Activated naive CD8-positive, alpha-beta T cell (primary cell): ENCODE results near the gene SLC5A8.
"Not testable (repeated sequence)": the region's sequence is repeated elsewhere in the genome, so short reads cannot be mapped to it uniquely, and the experiment has no call there.

Experiments used
- H3K27ac Mint-ChIP-seq: one replicate; pipeline ENCODE4 v1.8.0; 2021; ENCODE audit warnings: mixed read lengths
- H3K27me3 Mint-ChIP-seq: one replicate; pipeline ENCODE4 v1.8.0; 2021; ENCODE audit warnings: mixed read lengths
- H3K36me3 Mint-ChIP-seq: one replicate; pipeline ENCODE4 v1.8.0; 2021; ENCODE audit warnings: mixed read lengths
- H3K4me1 Mint-ChIP-seq: one replicate; pipeline ENCODE4 v1.8.0; 2021; ENCODE audit warnings: low read depth, mixed read lengths
- H3K4me3 Mint-ChIP-seq: one replicate; pipeline ENCODE4 v1.8.0; 2021; ENCODE audit warnings: mild to moderate bottlenecking, mixed read lengths
- H3K9me3 Mint-ChIP-seq: one replicate; pipeline ENCODE4 v1.8.0; 2021; ENCODE audit warnings: low read depth, mixed read lengths

The SLC5A8 gene

DNA sequence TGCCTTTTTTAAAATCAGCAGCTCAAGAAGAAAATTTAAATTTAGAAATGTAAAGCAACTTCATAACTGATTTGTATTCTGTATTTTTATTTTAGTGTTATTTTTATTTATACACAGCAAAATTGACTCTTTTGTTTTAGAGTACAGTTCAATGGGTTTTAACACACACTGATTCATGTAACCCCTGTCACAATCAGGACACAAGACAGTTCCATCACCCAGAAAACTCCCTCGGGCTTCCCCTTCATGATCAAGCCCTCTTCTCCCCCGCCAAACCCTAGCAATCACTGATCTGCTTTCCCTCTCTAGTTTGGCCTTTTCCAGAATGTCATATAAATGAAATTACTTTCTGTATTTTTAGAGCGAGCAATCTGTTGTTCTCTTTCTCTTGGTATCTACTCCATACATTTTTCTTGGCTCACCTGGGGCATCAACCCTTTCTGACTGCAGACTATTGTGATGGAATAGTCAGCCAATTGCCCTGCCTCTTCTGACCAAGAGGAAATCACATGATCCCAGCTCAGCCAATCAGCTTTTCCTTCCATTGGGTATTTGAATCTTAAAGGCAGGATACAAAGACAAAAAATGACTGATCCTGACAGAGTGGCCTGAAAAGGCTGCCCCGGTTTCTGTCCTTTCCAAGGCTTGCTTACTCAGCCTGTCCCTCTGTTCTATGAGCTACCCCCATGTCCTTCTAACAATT lies 5.3 kb downstream of the SLC5A8 start:
- Mint-ChIP-seq H3K27ac (no peak overlapping the region), H3K4me3 (no peak overlapping the region), H3K36me3 (no peaks in the 10 kb centered on the region), H3K4me1 (no peaks in the 10 kb centered on the region), H3K27me3 (peaks cover 15% of the 10 kb centered on the region), H3K9me3 (no peaks in the 10 kb centered on the region)

DNA sequence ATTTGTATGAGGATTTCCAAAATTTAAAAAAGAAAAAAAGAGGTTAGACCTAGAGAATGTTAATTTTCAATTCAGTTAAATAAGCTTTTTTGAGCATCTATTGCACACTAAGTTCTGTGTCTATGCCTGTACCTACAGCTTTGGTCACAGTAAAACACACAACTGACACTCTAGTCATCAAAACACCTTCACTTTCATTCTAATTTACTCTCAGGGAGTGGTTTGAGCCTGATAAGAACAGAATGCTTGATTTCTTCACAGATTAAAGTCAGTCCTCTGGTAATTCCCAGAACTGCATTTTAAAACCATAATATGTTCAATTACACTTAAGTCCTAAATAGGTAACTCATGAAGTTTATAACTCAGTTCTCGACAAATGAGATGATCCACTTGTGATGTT lies 9.2 kb downstream of the SLC5A8 start:
- Mint-ChIP-seq H3K4me3 (no peak overlapping the region), H3K36me3 (no peaks in the 10 kb centered on the region), H3K27ac (no peak overlapping the region), H3K4me1 (no peaks in the 10 kb centered on the region), H3K9me3 (no peaks in the 10 kb centered on the region), H3K27me3 (peaks cover 2% of the 10 kb centered on the region)

DNA sequence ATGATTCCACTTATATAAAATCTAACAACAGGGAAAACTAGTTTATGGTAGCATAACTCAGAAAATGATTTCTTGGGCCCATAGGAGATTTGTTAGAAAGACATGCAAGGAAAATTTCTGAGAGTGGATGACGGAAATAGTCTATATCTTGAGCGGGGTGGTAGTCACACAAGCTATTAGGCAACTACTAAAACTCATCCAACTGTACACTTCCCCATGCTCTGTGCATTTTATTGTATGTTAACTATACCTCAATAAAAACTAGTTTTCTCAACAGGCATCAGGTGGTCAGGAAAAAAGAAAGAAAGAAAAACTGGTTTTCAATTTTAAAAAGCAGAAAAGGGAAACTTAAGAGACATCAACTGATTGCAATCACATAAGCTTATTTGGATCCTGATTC lies 9.9 kb downstream of the SLC5A8 start:
- no peak overlapping the region for H3K27ac Mint-ChIP-seq
- no peaks in the 10 kb centered on the region for H3K4me1 Mint-ChIP-seq
- no peaks in the 10 kb centered on the region for H3K36me3 Mint-ChIP-seq
- H3K27me3 Mint-ChIP-seq: peaks cover 4% of the 10 kb centered on the region
- H3K4me3 Mint-ChIP-seq: no peak overlapping the region
- H3K9me3 Mint-ChIP-seq: no peaks in the 10 kb centered on the region

DNA sequence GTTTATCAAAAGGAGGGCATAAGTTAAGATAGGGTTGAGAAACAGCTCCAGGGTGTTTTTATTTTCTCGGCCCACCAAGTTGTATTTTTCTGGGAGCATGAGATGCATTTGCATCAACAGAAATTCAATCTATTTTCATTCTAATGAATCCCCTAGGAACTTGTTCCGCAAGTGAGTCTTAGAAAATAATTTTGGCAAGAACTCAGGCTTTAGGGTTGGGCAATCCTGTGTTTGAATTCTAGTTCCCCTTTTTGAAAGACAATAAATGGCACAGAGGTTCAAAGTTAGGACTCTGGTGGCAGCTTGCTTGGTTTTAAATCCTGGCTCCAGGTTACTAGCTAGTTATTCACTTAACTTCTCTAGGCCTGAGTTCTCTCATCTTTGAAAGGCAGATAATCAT lies 23.7 kb downstream of the SLC5A8 start:
- H3K9me3 Mint-ChIP-seq: no peaks in the 10 kb centered on the region
- H3K36me3 Mint-ChIP-seq: no peaks in the 10 kb centered on the region
- H3K27me3 Mint-ChIP-seq: peaks cover 4% of the 10 kb centered on the region
- no peak overlapping the region for H3K4me3 Mint-ChIP-seq
- no peak overlapping the region for H3K27ac Mint-ChIP-seq
- no peaks in the 10 kb centered on the region for H3K4me1 Mint-ChIP-seq

DNA sequence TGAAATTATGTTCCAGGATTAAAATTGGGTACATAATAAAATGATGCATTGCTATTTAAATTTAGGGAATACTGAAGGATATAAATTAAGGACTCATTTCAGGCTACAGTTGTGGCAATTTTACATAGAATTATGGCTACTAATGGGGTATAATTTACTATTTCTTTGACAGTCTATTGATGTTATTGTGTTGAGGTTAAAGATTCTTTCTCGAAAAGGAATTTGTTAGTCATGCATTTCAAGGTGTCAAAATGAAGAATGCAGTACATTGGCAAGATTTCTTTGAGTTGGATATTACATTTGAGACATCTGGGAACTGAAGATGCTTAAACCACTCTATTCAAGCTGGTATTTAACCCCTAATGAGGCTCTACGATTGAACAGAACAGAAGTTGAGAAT lies 28.3 kb downstream of the SLC5A8 start:
- Mint-ChIP-seq H3K4me3 (no peak overlapping the region), H3K27me3 (peaks cover 2% of the 10 kb centered on the region), H3K27ac (no peak overlapping the region), H3K4me1 (no peaks in the 10 kb centered on the region), H3K9me3 (no peaks in the 10 kb centered on the region), H3K36me3 (no peaks in the 10 kb centered on the region)

DNA sequence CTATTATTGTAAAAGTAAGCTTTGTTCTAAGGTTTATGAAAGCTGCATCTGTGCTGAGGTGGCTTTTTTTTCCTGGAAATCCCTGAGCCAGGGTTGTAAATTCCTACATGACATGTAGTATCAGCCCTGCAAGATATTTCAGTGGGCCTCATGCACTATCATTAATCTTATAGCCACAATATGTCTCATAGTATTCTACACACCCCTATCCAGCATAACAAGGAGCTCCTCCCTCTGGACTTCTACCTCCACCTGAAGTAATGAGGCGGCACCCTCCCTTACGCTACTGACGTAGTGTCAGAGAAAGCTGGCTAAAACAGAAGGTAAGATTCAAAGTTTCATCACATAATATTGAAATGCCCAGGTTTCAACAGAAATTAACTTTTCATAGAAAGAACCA lies 35.5 kb downstream of the SLC5A8 start:
- Mint-ChIP-seq H3K4me3 (no peak overlapping the region), H3K9me3 (peaks cover 4% of the 10 kb centered on the region), H3K27ac (no peak overlapping the region), H3K27me3 (peaks cover 3% of the 10 kb centered on the region), H3K4me1 (no peaks in the 10 kb centered on the region), H3K36me3 (no peaks in the 10 kb centered on the region)

DNA sequence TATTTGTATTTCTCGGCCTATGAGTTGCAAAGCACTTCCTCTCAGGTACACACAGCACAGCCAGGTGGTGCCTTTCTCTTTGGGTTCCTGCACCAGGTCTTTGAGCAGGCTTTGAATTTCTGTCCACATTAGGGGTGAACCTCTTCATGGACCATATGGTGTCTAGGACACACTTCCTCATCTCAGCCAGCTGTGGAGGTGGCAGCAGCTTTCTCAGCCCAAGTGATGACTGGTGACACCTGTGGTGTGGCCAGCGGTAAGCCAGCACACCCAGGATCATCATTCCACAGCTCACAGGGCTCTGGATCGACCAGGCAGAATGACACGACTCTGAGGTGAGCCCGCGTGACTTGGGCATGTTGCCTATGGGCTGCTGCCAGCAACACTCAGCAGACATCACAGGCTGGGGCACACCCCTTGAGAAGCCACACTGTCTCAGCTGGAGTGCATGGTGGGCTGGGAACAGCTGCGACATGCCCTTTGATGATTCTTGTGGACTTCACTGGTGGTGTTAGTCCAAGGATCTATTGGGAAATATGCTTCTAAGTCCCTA lies 36.8 kb downstream of the SLC5A8 start:
- Mint-ChIP-seq H3K4me1 (no peaks in the 10 kb centered on the region), H3K27me3 (peaks cover 3% of the 10 kb centered on the region), H3K4me3 (no peak overlapping the region), H3K27ac (no peak overlapping the region), H3K9me3 (peaks cover 4% of the 10 kb centered on the region), H3K36me3 (no peaks in the 10 kb centered on the region)

DNA sequence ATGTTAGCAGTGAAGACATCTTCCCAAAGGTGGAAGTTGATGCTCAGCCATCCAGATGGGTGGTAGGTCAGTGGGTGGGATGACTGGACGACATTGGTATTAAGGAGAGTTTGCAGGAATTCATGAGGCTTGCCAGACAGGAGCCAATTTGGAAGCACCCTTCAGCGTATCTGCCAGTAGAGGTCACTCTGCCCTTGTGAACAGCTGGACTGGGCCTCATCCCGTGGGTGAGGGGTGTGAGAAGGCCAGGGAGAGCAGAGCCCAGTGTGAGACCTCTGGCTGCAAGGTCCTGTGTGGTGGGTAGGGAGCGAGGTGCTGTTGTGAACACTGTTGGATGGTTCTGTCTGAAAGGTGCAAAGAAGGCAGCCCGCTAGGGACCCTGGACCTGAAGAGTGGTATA lies 37.7 kb downstream of the SLC5A8 start:
- Mint-ChIP-seq H3K4me1 (no peaks in the 10 kb centered on the region), H3K36me3 (no peaks in the 10 kb centered on the region), H3K27me3 (peaks cover 3% of the 10 kb centered on the region), H3K9me3 (peaks cover 4% of the 10 kb centered on the region), H3K27ac (no peak overlapping the region), H3K4me3 (no peak overlapping the region)

DNA sequence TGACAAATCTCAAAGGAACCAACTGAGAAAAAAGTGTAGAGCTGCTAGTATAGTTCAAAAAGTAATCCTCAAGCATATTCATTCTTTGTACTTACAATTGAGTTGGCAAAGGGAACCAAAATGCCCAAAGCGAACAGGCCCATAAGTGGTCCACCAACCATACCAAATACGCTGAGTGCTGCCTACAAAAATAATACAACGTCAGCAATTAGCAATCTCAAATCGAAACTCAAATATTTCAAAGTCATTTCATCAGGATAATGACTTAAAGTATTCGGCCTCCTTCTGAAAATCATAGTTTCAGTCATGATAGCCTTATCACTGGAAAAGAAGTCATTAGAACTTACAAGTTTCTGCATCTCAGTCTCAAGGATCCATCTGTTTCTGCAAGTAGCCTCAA lies 42.0 kb downstream of the SLC5A8 start:
- no peaks in the 10 kb centered on the region for H3K9me3 Mint-ChIP-seq
- peaks cover 3% of the 10 kb centered on the region for H3K27me3 Mint-ChIP-seq
- H3K36me3 Mint-ChIP-seq: no peaks in the 10 kb centered on the region
- H3K4me1 Mint-ChIP-seq: no peaks in the 10 kb centered on the region
- H3K27ac Mint-ChIP-seq: no peak overlapping the region
- H3K4me3 Mint-ChIP-seq: no peak overlapping the region

DNA sequence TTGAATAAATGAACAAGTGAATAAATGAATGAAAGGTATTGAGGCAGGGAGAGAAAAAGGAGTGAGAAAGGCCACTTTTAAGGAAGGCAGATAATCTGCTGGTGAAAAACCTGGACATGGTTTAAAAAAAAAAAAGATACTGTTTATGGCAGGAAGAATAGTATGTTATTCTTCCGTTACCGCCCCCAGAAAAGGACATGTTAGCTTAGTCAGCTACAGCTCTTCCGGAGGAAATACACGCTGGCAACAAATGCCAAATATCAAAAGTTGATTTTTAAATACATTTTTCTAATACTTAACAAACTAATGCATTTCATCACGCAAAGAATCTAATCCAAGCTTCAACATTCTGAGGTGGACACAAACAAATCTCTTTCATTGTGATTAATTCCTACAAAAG lies 43.2 kb downstream of the SLC5A8 start:
- Mint-ChIP-seq H3K9me3 (peaks cover 4% of the 10 kb centered on the region), H3K4me1 (no peaks in the 10 kb centered on the region), H3K4me3 (no peak overlapping the region), H3K27ac (no peak overlapping the region), H3K36me3 (no peaks in the 10 kb centered on the region), H3K27me3 (peaks cover 3% of the 10 kb centered on the region)

DNA sequence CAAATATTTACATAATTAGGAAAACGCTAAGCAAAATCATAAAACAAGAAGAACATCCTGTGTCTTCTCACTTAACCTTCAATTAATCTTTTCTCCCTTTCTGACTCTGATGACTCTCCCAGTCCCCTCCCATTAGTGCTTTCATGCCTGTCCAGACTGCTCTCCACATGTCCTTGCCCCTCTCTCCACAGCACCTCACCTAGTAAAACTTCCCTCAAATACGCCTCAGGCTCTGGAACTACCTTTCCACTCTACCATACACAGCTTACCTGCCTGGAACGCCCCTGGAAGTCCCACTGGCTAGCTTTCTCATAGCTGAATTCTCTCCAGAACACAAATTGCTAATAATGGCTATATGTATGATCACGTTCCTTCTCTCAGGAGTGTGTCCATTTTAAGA lies 44.7 kb downstream of the SLC5A8 start:
- no peaks in the 10 kb centered on the region for H3K36me3 Mint-ChIP-seq

DNA sequence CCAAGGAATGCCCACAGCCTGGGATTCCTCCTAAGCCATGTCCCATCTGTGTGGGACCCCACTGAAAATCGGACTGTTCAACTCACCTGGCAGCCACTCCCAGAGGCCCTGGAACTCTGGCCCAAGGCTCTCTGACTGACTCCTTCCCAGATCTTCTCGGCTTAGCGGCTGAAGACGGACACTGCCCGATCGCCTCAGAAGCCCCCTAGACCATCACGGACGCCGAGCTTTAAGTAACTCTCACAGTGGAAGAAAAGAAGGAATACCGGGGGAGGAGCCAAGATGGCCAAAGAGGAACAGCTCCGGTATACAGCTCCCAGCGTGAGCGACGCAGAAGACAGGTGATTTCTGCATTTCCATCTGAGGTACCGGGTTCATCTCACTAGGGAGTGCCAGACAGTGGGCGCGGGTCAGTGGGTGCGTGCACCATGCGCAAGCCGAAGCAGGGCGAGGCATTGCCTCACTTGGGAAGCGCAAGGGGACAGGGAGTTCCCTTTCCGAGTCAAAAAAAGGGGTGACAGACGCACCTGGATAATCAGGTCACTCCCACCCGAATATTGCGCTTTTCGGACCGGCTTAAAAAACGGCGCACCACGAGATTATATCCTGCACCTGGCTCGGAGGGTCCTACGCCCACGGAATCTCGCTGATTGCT lies 64.1 kb downstream of the SLC5A8 start:
- H3K9me3 Mint-ChIP-seq, H3K4me3 Mint-ChIP-seq, H3K27me3 Mint-ChIP-seq, H3K36me3 Mint-ChIP-seq, H3K27ac Mint-ChIP-seq, H3K4me1 Mint-ChIP-seq: not testable (repeated sequence)

More for the DNA sequence above, 44.7 kb downstream of the SLC5A8 start:
- H3K27ac Mint-ChIP-seq: no peak overlapping the region
- H3K4me3 Mint-ChIP-seq: no peak overlapping the region
- no peaks in the 10 kb centered on the region for H3K4me1 Mint-ChIP-seq
- H3K27me3 Mint-ChIP-seq: peaks cover 2% of the 10 kb centered on the region
- peaks cover 5% of the 10 kb centered on the region for H3K9me3 Mint-ChIP-seq

DNA sequence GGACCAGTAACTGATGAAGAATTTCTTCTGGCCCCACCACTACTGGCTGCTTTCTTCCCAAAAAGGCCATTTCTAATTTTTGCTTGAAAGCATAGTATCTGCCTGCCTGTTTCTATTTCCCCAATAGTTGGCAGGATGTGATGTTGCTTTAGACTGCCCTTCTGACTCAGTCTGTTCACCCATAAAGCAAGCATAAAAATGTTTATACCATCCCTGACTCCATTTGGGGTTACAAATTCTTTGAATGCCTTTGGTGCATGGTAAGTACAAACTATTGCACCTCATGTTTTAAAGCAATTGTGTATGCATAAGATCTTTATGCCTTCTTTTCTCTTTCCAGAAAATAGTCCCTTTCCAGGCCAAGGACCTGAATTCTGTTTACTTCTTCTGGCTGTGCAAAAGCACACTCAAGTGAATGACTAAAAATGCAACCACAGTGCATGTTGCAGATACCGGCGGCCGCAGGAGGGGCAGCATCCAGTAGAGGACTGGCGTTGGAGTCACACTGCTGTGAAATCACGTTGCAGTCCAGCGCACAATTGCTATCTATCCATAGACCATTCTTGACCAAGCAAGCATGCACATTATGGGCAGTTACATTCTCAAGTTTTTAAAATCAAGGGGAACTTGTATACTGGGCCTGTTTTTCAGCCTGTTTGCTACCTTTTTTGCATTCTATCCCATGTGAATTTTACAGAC lies 82.4 kb downstream of the SLC5A8 start:
- Mint-ChIP-seq H3K27ac (no peak overlapping the region), H3K4me3 (no peak overlapping the region), H3K36me3 (no peaks in the 10 kb centered on the region), H3K27me3 (no peaks in the 10 kb centered on the region), H3K9me3 (no peaks in the 10 kb centered on the region), H3K4me1 (no peaks in the 10 kb centered on the region)

DNA sequence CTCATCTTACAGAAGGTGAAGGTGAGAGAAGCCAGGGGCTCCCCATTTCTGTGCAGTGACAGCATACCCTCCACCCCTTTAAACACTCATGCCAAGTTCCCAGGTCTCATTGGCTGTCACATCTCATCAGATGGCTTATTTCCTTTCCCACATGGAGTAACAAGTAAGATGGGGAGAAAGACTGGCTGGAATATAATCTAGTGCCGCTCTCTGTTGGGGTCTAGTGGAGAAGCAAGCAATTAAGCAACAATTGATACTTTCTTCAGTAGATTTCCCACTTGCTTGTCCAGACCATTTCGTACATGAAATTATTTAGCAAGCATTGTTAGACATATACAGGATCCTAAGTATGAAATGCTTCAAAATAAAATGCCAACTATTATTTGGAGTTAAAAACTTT lies 92.2 kb downstream of the SLC5A8 start:
- peaks cover 5% of the 10 kb centered on the region for H3K9me3 Mint-ChIP-seq
- no peaks in the 10 kb centered on the region for H3K27me3 Mint-ChIP-seq
- H3K27ac Mint-ChIP-seq: no peak overlapping the region
- H3K4me1 Mint-ChIP-seq: no peaks in the 10 kb centered on the region
- H3K4me3 Mint-ChIP-seq: no peak overlapping the region
- no peaks in the 10 kb centered on the region for H3K36me3 Mint-ChIP-seq

DNA sequence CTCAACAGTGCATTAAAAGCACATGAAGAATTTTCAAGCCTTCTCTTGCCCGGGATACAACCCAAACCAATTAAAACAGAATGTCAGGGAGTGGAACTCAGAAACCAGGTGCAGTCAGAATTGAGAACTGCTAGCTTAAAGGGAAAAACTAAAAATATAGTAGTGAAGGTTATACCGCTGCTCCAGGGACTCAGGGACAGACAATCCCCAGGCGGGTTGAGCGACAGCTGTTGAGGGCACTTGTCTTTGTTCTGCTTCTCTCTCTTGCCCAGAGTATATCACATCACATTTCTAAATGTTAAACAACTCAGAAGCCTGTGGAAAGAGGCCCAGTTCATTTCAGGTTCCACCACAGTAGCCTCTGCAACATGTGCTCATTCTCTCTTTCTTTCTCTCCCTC lies 93.1 kb downstream of the SLC5A8 start:
- Mint-ChIP-seq H3K27ac (no peak overlapping the region), H3K4me3 (no peak overlapping the region), H3K36me3 (no peaks in the 10 kb centered on the region), H3K9me3 (peaks cover 5% of the 10 kb centered on the region), H3K27me3 (no peaks in the 10 kb centered on the region), H3K4me1 (no peaks in the 10 kb centered on the region)
